Measurements from ENCODE around the gene SHOC2. TPM values are rescaled to one million over a fixed set of nuclear protein-coding genes. Genes with fewer than 3 reads are reported as not detected.

SHOC2 gene
- polyA plus RNA-seq, 1 donor from 2014 or later = 46.0 TPM

- H3K27ac ChIP-seq (ENCODE audit: low read length) = no peak overlapping the region
- no peak overlapping the region for H2AFZ ChIP-seq (ENCODE audit: low read depth, low read length)
- H3K36me3 ChIP-seq (ENCODE audit: insufficient read depth, low read length) = peaks cover 4% of the 10 kb centered on the region
- H3K9me2 ChIP-seq (ENCODE audit: insufficient read depth, low read length) = no peaks in the 10 kb centered on the region
- no peaks in the 10 kb centered on the region for H4K20me1 ChIP-seq (ENCODE audit: insufficient read depth)
- no peak overlapping the region for H3K4me2 ChIP-seq (ENCODE audit: low read length)
- no peaks in the 10 kb centered on the region for H3F3A ChIP-seq (ENCODE audit: insufficient read depth, low read length, poor library complexity, severe bottlenecking)
- no peaks in the 10 kb centered on the region for H3K79me2 ChIP-seq (replicated peaks; ENCODE audit: insufficient read depth, low read length)
- H3K9ac ChIP-seq (ENCODE audit: low read length) = no peak overlapping the region
- no peaks in the 10 kb centered on the region for H3K27me3 ChIP-seq (ENCODE audit: insufficient read depth, low read depth, low read length)
- H3K4me3 ChIP-seq (ENCODE audit: low read length) = no peak overlapping the region
- no peak for TF ChIP-seq EP300 (conservative IDR thresholded peaks at IDR 0.05; ENCODE audit: poor library complexity, severe bottlenecking)
- no peak for TF ChIP-seq SMC3 (conservative IDR thresholded peaks at IDR 0.05; ENCODE audit: poor library complexity)
- no peak for TF ChIP-seq REST (IDR thresholded peaks at IDR 0.05; ENCODE audit: borderline replicate concordance)
- TF ChIP-seq MXI1 (conservative IDR thresholded peaks at IDR 0.05; ENCODE audit: poor library complexity, severe bottlenecking) = no peak
- no peak for TF ChIP-seq TAF1 (IDR thresholded peaks at IDR 0.05; ENCODE audit: low read depth)
- no peaks in the 10 kb centered on the region for H3K9me3 ChIP-seq (ENCODE audit: low read length)
Observed at GRCh38 chr10:111004016-111004415, 84.6 kb downstream of the SHOC2 start.

- H3K4me2 ChIP-seq (ENCODE audit: low read length) = no peak overlapping the region
- H3K4me3 ChIP-seq (ENCODE audit: low read length) = no peak overlapping the region
- no peaks in the 10 kb centered on the region for H3K79me2 ChIP-seq (replicated peaks; ENCODE audit: insufficient read depth, low read length)
- no peak overlapping the region for H2AFZ ChIP-seq (ENCODE audit: low read depth, low read length)
- no peaks in the 10 kb centered on the region for H4K20me1 ChIP-seq (ENCODE audit: insufficient read depth)
- no peaks in the 10 kb centered on the region for H3F3A ChIP-seq (ENCODE audit: insufficient read depth, low read length, poor library complexity, severe bottlenecking)
- H3K9me3 ChIP-seq (ENCODE audit: low read length) = no peaks in the 10 kb centered on the region
- no peak for TF ChIP-seq POLR2AphosphoS5 (IDR thresholded peaks at IDR 0.05)
- TF ChIP-seq REST (IDR thresholded peaks at IDR 0.05; ENCODE audit: borderline replicate concordance) = no peak
- H3K27me3 ChIP-seq (ENCODE audit: insufficient read depth, low read depth, low read length) = no peaks in the 10 kb centered on the region
- H3K36me3 ChIP-seq (ENCODE audit: insufficient read depth, low read length) = peaks cover 4% of the 10 kb centered on the region
- H3K9me2 ChIP-seq (ENCODE audit: insufficient read depth, low read length) = no peaks in the 10 kb centered on the region
- H3K9ac ChIP-seq (ENCODE audit: low read length) = no peak overlapping the region
- H3K27ac ChIP-seq (ENCODE audit: low read length) = no peak overlapping the region
Observed at GRCh38 chr10:111007486-111007885, 88.1 kb downstream of the SHOC2 start.

- H3K27me3 ChIP-seq (ENCODE audit: insufficient read depth, low read depth, low read length) = no peaks in the 10 kb centered on the region
- H3K4me3 ChIP-seq (ENCODE audit: low read length) = no peak overlapping the region
- H3K36me3 ChIP-seq (ENCODE audit: insufficient read depth, low read length) = peaks cover 3% of the 10 kb centered on the region
- no peak overlapping the region for H3K9ac ChIP-seq (ENCODE audit: low read length)
- H3K9me2 ChIP-seq (ENCODE audit: insufficient read depth, low read length) = no peaks in the 10 kb centered on the region
- H3K9me3 ChIP-seq (ENCODE audit: low read length) = no peaks in the 10 kb centered on the region
- no peaks in the 10 kb centered on the region for H4K20me1 ChIP-seq (ENCODE audit: insufficient read depth)
- H3K4me2 ChIP-seq (ENCODE audit: low read length) = no peak overlapping the region
- no peaks in the 10 kb centered on the region for H3F3A ChIP-seq (ENCODE audit: insufficient read depth, low read length, poor library complexity, severe bottlenecking)
- no peak overlapping the region for H3K27ac ChIP-seq (ENCODE audit: low read length)
- H2AFZ ChIP-seq (ENCODE audit: low read depth, low read length) = no peak overlapping the region
- TF ChIP-seq RAD21 (conservative IDR thresholded peaks at IDR 0.05) (no peak), EZH2 (IDR thresholded peaks at IDR 0.05; ENCODE audit: borderline replicate concordance, insufficient read depth, low read length, poor library complexity, severe bottlenecking) (no peak), EP300 (conservative IDR thresholded peaks at IDR 0.05; ENCODE audit: poor library complexity, severe bottlenecking) (no peak), POLR2AphosphoS5 (IDR thresholded peaks at IDR 0.05) (no peak), REST (IDR thresholded peaks at IDR 0.05; ENCODE audit: borderline replicate concordance) (no peak), SMC3 (conservative IDR thresholded peaks at IDR 0.05; ENCODE audit: poor library complexity) (no peak), MXI1 (conservative IDR thresholded peaks at IDR 0.05; ENCODE audit: poor library complexity, severe bottlenecking) (no peak), CTCF (IDR thresholded peaks at IDR 0.05; ENCODE audit: poor library complexity, severe bottlenecking) (no peak), TAF1 (IDR thresholded peaks at IDR 0.05; ENCODE audit: low read depth) (no peak)
- no peaks in the 10 kb centered on the region for H3K79me2 ChIP-seq (replicated peaks; ENCODE audit: insufficient read depth, low read length)
Observed at GRCh38 chr10:111015181-111015580, 95.8 kb downstream of the SHOC2 start.
